Mesendoderm (in vitro differentiated cells): Measurements from ENCODE around the gene C11orf98.
"Not testable (repeated sequence)": the region's sequence is repeated elsewhere in the genome, so short reads cannot be mapped to it uniquely, and the experiment has no call there.

Source experiments
- DNase-seq: peaks from one replicate; pipeline ENCODE4 v3.0.0; 2013
- H2AK5ac ChIP-seq: 2 replicates; pipeline ENCODE4 v1.6.1; 2013; ENCODE audit warnings: low read length, inconsistent platforms
- H2BK120ac ChIP-seq: 2 replicates; pipeline ENCODE4 v1.6.1; 2013; ENCODE audit warnings: low read depth, mild to moderate bottlenecking, low read length, moderate library complexity, mixed read lengths
- H2BK15ac ChIP-seq: replicated peaks from 2 replicates; pipeline ENCODE4 v1.6.1; 2013; ENCODE audit warnings: low read depth, mild to moderate bottlenecking, moderate library complexity
- H2BK5ac ChIP-seq: 2 replicates; pipeline ENCODE4 v1.6.1; 2013; ENCODE audit warnings: low read length, inconsistent platforms
- H3K18ac ChIP-seq: 2 replicates; pipeline ENCODE4 v1.6.1; 2013; ENCODE audit warnings: mild to moderate bottlenecking, low read length, mixed read lengths
- H3K23ac ChIP-seq: one replicate; pipeline ENCODE4 v1.6.1; 2013; ENCODE audit warnings: low read length
- H3K27ac ChIP-seq: 2 replicates; pipeline ENCODE4 v1.5.1; 2013; ENCODE audit warnings: low read depth, mild to moderate bottlenecking, inconsistent platforms, low read length, moderate library complexity
- H3K27me3 ChIP-seq: 2 replicates; pipeline ENCODE4 v1.6.1; 2013; ENCODE audit warnings: low read length, control low read depth, mild to moderate bottlenecking, inconsistent platforms; ENCODE audit not compliant: insufficient read depth, poor library complexity
- H3K36me3 ChIP-seq: 2 replicates; pipeline ENCODE4 v1.6.1; 2013; ENCODE audit warnings: low read length, inconsistent platforms; ENCODE audit not compliant: control insufficient read depth, insufficient read depth
- H3K4ac ChIP-seq: one replicate; pipeline ENCODE4 v1.6.1; 2013; ENCODE audit warnings: low read depth, mild to moderate bottlenecking, low read length, moderate library complexity
- H3K4me1 ChIP-seq: 2 replicates; pipeline ENCODE4 v1.6.1; 2013; ENCODE audit warnings: low read depth, low read length, inconsistent platforms; ENCODE audit not compliant: control insufficient read depth
- H3K4me2 ChIP-seq: 2 replicates; pipeline ENCODE4 v1.6.1; 2013; ENCODE audit warnings: low read length
- H3K4me3 ChIP-seq: 2 replicates; pipeline ENCODE4 v1.5.1; 2013; ENCODE audit warnings: mild to moderate bottlenecking, low read length
- H3K56ac ChIP-seq: one replicate; pipeline ENCODE4 v1.6.1; 2013; ENCODE audit warnings: low read length
- H3K79me1 ChIP-seq: 2 replicates; pipeline ENCODE4 v1.6.1; 2013; ENCODE audit warnings: low read length, inconsistent platforms
- H3K79me2 ChIP-seq: 2 replicates; pipeline ENCODE4 v1.6.1; 2013; ENCODE audit warnings: mild to moderate bottlenecking, low read length; ENCODE audit not compliant: control insufficient read depth, insufficient read depth
- H3K9ac ChIP-seq: 2 replicates; pipeline ENCODE4 v1.6.1; 2013; ENCODE audit warnings: low read length, inconsistent platforms
- H4K5ac ChIP-seq: one replicate; pipeline ENCODE4 v1.6.1; 2013; ENCODE audit warnings: low read length
- H4K8ac ChIP-seq: one replicate; pipeline ENCODE4 v1.6.1; 2013; ENCODE audit warnings: low read depth, mild to moderate bottlenecking, control low read depth, low read length, moderate library complexity
- WGBS: extraction: QIAGEN DNeasy Blood & Tissue Kit; methylation state at CpG from one replicate; pipeline ENCODE4 v1.1.7; 2013; ENCODE audit warnings: low lambda C conversion rate, missing lambda C conversion rate; ENCODE audit not compliant: insufficient coverage; ENCODE audit errors: extremely low coverage; 5-methylcytosine and 5-hydroxymethylcytosine counted together

C11orf98 gene

DNA sequence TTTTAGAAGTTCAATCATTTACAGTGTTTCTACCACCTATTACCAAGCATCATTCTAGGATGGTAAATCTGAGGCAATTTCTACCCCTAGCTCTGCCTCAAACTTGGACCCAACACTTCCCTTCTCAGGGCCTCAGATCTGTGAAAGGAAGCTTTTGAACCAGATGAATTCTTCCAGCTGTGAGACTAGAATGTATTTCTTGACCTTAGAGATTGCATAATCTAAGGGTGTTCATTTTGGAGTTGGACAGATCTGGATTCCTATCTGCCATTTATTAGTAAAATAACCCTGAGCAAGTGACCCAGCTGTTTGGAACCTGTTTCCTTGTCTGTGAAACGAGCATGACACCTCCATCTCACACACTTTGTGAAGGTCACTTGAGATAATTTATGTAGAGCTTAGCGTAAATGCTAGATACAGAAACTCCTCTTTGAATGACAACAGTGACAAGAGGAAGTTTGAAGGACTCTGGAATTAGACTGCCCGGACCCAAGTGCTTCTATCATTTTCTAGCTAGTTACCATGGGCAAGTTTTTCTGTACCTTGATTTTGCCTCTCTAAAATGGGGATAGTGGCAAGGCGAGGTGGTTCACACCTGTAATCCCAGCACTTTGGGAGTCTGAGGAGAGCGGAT lies 8.1 kb downstream of the C11orf98 start:
- Histone ChIP-seq H3K4me3 (no peak overlapping the region), H3K23ac (no peak overlapping the region), H3K27me3 (peaks cover 3% of the 10 kb centered on the region), H2AK5ac (no peak overlapping the region), H3K9ac (no peak overlapping the region), H3K4ac (no peak overlapping the region), H3K4me1 (peaks cover 2% of the 10 kb centered on the region), H3K27ac (no peak overlapping the region), H3K18ac (no peak overlapping the region), H4K5ac (no peak overlapping the region), H2BK15ac (no peak overlapping the region), H4K8ac (no peak overlapping the region), H3K79me1 (peaks cover 6% of the 10 kb centered on the region), H3K79me2 (peaks cover 7% of the 10 kb centered on the region), H3K4me2 (no peak overlapping the region), H2BK120ac (no peak overlapping the region), H3K56ac (no peak overlapping the region), H2BK5ac (no peak overlapping the region), H3K36me3 (no peaks in the 10 kb centered on the region)
- no peak for DNase-seq
- no CpG with 5 or more reads among the region's 5 CpGs for WGBS

DNA sequence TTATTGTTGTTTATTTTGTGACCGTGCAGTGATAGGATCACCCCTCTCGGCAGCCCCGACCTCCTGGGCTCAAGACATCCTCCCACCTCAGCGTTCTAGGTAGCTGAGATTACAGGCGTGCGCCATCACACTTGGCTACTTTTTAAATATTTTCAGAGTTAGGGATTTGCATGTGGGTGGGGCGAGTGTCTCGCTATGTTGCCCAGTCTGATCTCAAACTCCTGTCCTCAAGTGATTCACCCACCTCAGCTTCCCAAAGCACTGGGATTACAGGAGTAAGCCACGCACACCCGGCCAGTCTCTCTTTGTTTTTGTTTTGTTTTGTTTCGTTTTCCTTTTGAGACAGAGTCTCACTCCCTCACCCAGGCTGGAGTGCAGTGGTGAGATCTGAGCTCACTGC lies 10.7 kb downstream of the C11orf98 start:
- no peak overlapping the region for H3K4me2 ChIP-seq
- DNase-seq, result no peak
- H3K18ac ChIP-seq, result no peak overlapping the region
- H2BK120ac ChIP-seq, result no peak overlapping the region
- no peak overlapping the region for H4K8ac ChIP-seq
- H3K36me3 ChIP-seq, result peaks cover 3% of the 10 kb centered on the region
- H3K27me3 ChIP-seq, result peaks cover 3% of the 10 kb centered on the region
- no peak overlapping the region for H2BK15ac ChIP-seq
- H3K4me3 ChIP-seq, result no peak overlapping the region
- H3K56ac ChIP-seq, result no peak overlapping the region
- no CpG with 5 or more reads among the region's 11 CpGs for WGBS
- peaks cover 2% of the 10 kb centered on the region for H3K4me1 ChIP-seq
- no peak overlapping the region for H3K27ac ChIP-seq
- H3K9ac ChIP-seq, result no peak overlapping the region
- peaks cover 10% of the 10 kb centered on the region for H3K79me2 ChIP-seq
- no peak overlapping the region for H3K4ac ChIP-seq
- H2BK5ac ChIP-seq, result no peak overlapping the region
- H2AK5ac ChIP-seq, result no peak overlapping the region
- no peak overlapping the region for H3K23ac ChIP-seq
- peaks cover 10% of the 10 kb centered on the region for H3K79me1 ChIP-seq
- H4K5ac ChIP-seq, result no peak overlapping the region

DNA sequence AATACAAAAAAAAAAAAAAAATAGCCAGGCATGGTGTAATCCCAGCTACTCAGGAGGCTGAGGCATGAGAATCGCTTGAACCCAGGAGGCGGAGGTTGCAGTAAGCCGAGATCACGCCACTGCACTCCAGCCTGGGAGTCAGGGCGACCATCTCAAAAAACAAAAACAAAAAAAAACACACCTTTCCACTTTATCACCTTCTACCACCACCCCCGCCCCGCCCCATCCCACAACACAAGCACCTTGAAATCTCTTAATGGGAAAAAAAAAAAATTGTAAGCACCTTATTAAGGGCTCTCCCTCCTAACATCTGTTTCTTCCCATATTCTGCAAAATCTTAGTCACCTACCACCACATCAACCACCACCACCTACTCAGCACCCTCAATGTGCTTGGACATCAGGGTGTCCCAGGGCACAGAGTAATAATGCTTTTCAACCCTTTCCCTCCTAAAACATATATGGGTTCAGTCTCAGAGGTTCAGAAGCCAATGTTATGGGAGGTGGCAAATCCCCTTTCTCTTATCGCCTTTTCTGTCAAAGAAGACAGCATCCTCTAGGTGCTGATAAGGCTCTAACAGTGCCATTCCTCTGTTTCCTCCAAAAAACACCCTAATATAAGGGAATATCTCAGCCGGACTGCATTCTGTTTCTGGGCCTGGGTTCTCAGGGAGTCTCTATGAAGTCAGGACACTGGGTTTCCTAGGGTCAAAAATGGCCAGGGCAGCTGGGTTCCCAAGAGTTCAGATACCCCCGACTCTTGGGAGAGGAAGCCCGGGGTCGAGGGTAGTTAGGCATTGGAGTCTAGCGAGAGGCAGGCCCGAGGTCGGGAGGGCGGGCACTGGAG lies 12.6 kb downstream of the C11orf98 start:
- Histone ChIP-seq H3K4me3 (peak overlapping the region; percentile 97), H3K79me2 (peaks cover 10% of the 10 kb centered on the region), H2BK120ac (no peak overlapping the region), H3K9ac (peak overlapping the region; percentile 99), H3K4ac (peak overlapping the region; percentile 24), H3K4me2 (peak overlapping the region; percentile 99), H2BK15ac (no peak overlapping the region), H3K27ac (peak overlapping the region; percentile 88), H3K18ac (no peak overlapping the region), H2BK5ac (no peak overlapping the region), H2AK5ac (peak overlapping the region; percentile 51), H4K5ac (no peak overlapping the region), H3K36me3 (peaks cover 6% of the 10 kb centered on the region), H4K8ac (no peak overlapping the region), H3K23ac (peak overlapping the region; percentile 89), H3K4me1 (peaks cover 2% of the 10 kb centered on the region), H3K27me3 (peaks cover 3% of the 10 kb centered on the region), H3K56ac (peak overlapping the region; percentile 95), H3K79me1 (peaks cover 11% of the 10 kb centered on the region)
- no peak for DNase-seq
- WGBS, result no CpG with 5 or more reads among the region's 16 CpGs

DNA sequence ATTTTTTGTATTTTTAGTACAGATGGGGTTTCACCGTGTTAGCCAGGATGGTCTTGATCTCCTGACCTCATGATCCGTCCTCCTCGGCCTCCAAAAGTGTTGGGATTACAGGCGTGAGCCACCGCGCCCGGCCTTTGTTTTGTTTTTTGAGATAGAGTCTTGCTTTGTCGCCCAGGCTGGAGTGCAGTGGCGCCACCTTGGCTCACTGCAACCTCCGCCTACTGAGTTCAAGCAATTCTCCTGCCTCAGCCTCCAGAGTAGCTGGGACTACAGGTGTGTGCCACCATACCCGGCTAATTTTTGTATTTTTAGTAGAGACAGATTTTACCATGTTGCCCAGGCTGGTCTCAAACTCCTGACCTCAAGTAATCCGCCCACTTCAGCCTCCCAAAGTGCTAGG lies 14.7 kb downstream of the C11orf98 start:
- not testable (repeated sequence) for H3K4me1 ChIP-seq, H3K4me3 ChIP-seq, H3K9ac ChIP-seq, H3K4ac ChIP-seq, H3K4me2 ChIP-seq, H2BK5ac ChIP-seq, H4K5ac ChIP-seq, H4K8ac ChIP-seq, H3K18ac ChIP-seq, H3K36me3 ChIP-seq, H2AK5ac ChIP-seq, H3K27me3 ChIP-seq, H3K56ac ChIP-seq, DNase-seq, H3K27ac ChIP-seq, H3K23ac ChIP-seq, H2BK120ac ChIP-seq, H2BK15ac ChIP-seq
- peaks cover 20% of the 10 kb centered on the region for H3K79me2 ChIP-seq
- no CpG with 5 or more reads among the region's 12 CpGs for WGBS
- H3K79me1 ChIP-seq, result peaks cover 16% of the 10 kb centered on the region

DNA sequence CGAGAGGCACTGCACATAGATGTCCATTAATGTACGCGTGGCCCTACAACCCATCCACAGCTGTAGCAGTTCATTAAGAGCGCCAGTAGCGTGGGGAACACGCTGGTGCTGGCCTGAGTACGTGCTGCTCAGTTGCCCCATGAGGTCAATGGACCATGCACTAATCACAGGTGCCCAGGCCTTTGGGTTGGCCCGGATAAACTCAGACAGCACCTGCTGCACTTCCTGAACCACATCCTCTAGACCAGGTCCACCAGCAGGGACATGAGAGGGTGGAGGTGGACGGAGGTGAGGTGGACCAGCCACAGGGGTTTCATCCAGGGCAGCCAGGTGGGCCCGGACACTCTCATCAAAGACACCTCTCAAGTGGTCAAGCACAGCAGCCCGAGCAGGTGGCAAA lies 15.5 kb downstream of the C11orf98 start:
- DNase-seq, result no peak
- no peak overlapping the region for H3K27ac ChIP-seq
- no peak overlapping the region for H2BK5ac ChIP-seq
- peaks cover 3% of the 10 kb centered on the region for H3K27me3 ChIP-seq
- H3K4me3 ChIP-seq, result no peak overlapping the region
- peaks cover 26% of the 10 kb centered on the region for H3K79me2 ChIP-seq
- WGBS, result no CpG with 5 or more reads among the region's 11 CpGs
- no peak overlapping the region for H4K5ac ChIP-seq
- no peak overlapping the region for H2BK15ac ChIP-seq
- no peak overlapping the region for H3K56ac ChIP-seq
- no peak overlapping the region for H2BK120ac ChIP-seq
- no peak overlapping the region for H3K4ac ChIP-seq
- H3K79me1 ChIP-seq, result peaks cover 20% of the 10 kb centered on the region
- H3K4me1 ChIP-seq, result peaks cover 2% of the 10 kb centered on the region
- H3K23ac ChIP-seq, result no peak overlapping the region
- H2AK5ac ChIP-seq, result no peak overlapping the region
- H3K18ac ChIP-seq, result no peak overlapping the region
- H3K36me3 ChIP-seq, result peaks cover 6% of the 10 kb centered on the region
- H3K9ac ChIP-seq, result no peak overlapping the region
- no peak overlapping the region for H4K8ac ChIP-seq
- no peak overlapping the region for H3K4me2 ChIP-seq
